Neutrophil (primary cell): ENCODE measurements around the gene EEF2K.

Experiments used
- H3K27ac ChIP-seq: fragments of 200-600 bp; sonication (generic); 2 replicates; pipeline ENCODE4 v1.5.1; 2016; ENCODE audit warnings: mild to moderate bottlenecking, moderate library complexity
- H3K27me3 ChIP-seq: fragments of 200-600 bp; sonication (generic); 2 replicates; pipeline ENCODE4 v1.6.0; 2016; ENCODE audit warnings: mild to moderate bottlenecking
- H3K36me3 ChIP-seq: fragments of 200-600 bp; sonication (generic); 2 replicates; pipeline ENCODE4 v1.5.1; 2017
- H3K4me1 ChIP-seq, 2 experiments: fragments of 200-600 bp in 1 of 2; sonication (generic) in 1 of 2; 1 replicate in 1 of 2; 2 replicates in 1 of 2; pipeline versions ENCODE4 v1.5.1 to v1.6.1; 2013 to 2016; ENCODE audit warnings: low read depth in 1 of 2, low read length in 1 of 2, mild to moderate bottlenecking in 1 of 2, moderate library complexity in 1 of 2; ENCODE audit not compliant: control insufficient read depth in 1 of 2, insufficient read depth in 1 of 2
- H3K4me3 ChIP-seq, 2 experiments: fragments of 200-600 bp in 1 of 2; sonication (generic) in 1 of 2; 1 replicate in 1 of 2; 2 replicates in 1 of 2; pipeline ENCODE4 v1.5.1; 2013 to 2016; ENCODE audit warnings: low read depth in 1 of 2, low read length in 1 of 2, mild to moderate bottlenecking in 1 of 2, moderate library complexity in 1 of 2
- H3K9me3 ChIP-seq: fragments of 200-600 bp; sonication (generic); 2 replicates; pipeline ENCODE4 v1.5.1; 2016
- CTCF ChIP-seq: fragments of 200-600 bp; sonication (generic); IDR thresholded peaks from 2 replicates; pipeline ENCODE4 v1.5.1; 2016; ENCODE audit warnings: antibody characterized with exemption

EEF2K gene

GRCh38 chr16:22326771-22327445 is 120.8 kb downstream of the EEF2K start:
- H3K27ac ChIP-seq = no peak overlapping the region
- peaks cover 55% of the 10 kb centered on the region for H3K36me3 ChIP-seq
- peaks cover 6% of the 10 kb centered on the region in 2 experiments for H3K4me1 ChIP-seq
- no peaks in the 10 kb centered on the region for H3K9me3 ChIP-seq
- no peaks in the 10 kb centered on the region for H3K27me3 ChIP-seq
- no peak for TF ChIP-seq CTCF
- no peak overlapping the region for H3K4me3 ChIP-seq

- no peak for TF ChIP-seq CTCF
- peaks cover 59% of the 10 kb centered on the region for H3K36me3 ChIP-seq
These were observed 121.3 kb downstream of the EEF2K start for GRCh38 chr16:22327446-22327775.

GRCh38 chr16:22328081-22328725 is 122.1 kb downstream of the EEF2K start:
- Histone ChIP-seq H3K4me1 (peaks cover 6% of the 10 kb centered on the region in 2 experiments), H3K4me3 (no peak overlapping the region), H3K27me3 (no peaks in the 10 kb centered on the region), H3K36me3 (peaks cover 60% of the 10 kb centered on the region), H3K27ac (no peak overlapping the region), H3K9me3 (no peaks in the 10 kb centered on the region)
- no peak for TF ChIP-seq CTCF

More at GRCh38 chr16:22327446-22327775, 121.3 kb downstream of the EEF2K start:
- Histone ChIP-seq H3K27me3 (no peaks in the 10 kb centered on the region), H3K9me3 (no peaks in the 10 kb centered on the region), H3K4me3 (no peak overlapping the region), H3K4me1 (peaks cover 6% of the 10 kb centered on the region in 2 experiments), H3K27ac (no peak overlapping the region)

- no peak for TF ChIP-seq CTCF
- Histone ChIP-seq H3K27ac (no peak overlapping the region), H3K4me1 (peaks cover 6% of the 10 kb centered on the region in 2 experiments), H3K9me3 (no peaks in the 10 kb centered on the region), H3K36me3 (peaks cover 58% of the 10 kb centered on the region), H3K27me3 (no peaks in the 10 kb centered on the region), H3K4me3 (no peak overlapping the region)
These were observed 123.2 kb downstream of the EEF2K start for GRCh38 chr16:22329199-22329695.

GRCh38 chr16:22330326-22330725 is 124.2 kb downstream of the EEF2K start:
- Histone ChIP-seq H3K4me3 (no peak overlapping the region), H3K27me3 (no peaks in the 10 kb centered on the region), H3K9me3 (no peaks in the 10 kb centered on the region), H3K4me1 (peaks cover 6% of the 10 kb centered on the region in 2 experiments), H3K27ac (no peak overlapping the region), H3K36me3 (peaks cover 55% of the 10 kb centered on the region)
- TF ChIP-seq CTCF = no peak
